Measurements from ENCODE around the gene FCER1G. TPM values are rescaled to one million over a fixed set of nuclear protein-coding genes. Genes with fewer than 3 reads are reported as not detected.

FCER1G gene
- total RNA-seq, 4 donors from 2014 or later, result 20.9 to 194 (median 49.2) TPM

- Histone ChIP-seq H3K4me3 (peak overlapping the region; percentile 1 to 91 (median 78)), H3K36me3 (peaks cover 0 to 15% (median under 1%) of the 10 kb centered on the region in 4 donors), H3K27me3 (no peaks in the 10 kb centered on the region), H3K4me1 (peaks cover 47 to 84% (median 55%) of the 10 kb centered on the region in 4 donors), H3K9me3 (no peaks in the 10 kb centered on the region), H3K27ac (peak overlapping the region; percentile 90 to 98 (median 94))
- WGBS, 2 donors (ENCODE audit: low coverage in 1 of 2), result 55 to 67% methylated on average over 4 to 13 of the region's 13 CpGs
- intact Hi-C loops (cut with DNase I; ENCODE audit: low total_unique reads), result no loop called here
- DNase-seq, result peak; percentile 41
- no peak for TF ChIP-seq POLR2AphosphoS5 (IDR thresholded peaks at IDR 0.05)
- TF ChIP-seq EP300 (IDR thresholded peaks at IDR 0.05; ENCODE audit: low read depth), result no peak
- in situ Hi-C loops (cut with MboI; ENCODE audit: low pct_ligation_motif_present in 1 of 4, low pct_unique_long_range_greater_than_20kb in 1 of 4, low sequenced_read_pairs in 3 of 4), result loop anchor here in 1 of 4 donors (25.0 kb wide), 1 partner anchor 186 kb away; no protein-coding TSS in a partner anchor
These were observed 13.9 kb upstream of the FCER1G start for GRCh38 chr1:161200992-161201835.

GRCh38 chr1:161201836-161202712, 13.0 kb upstream of the FCER1G start, which contains the start of gene NDUFS2:
NDUFS2 (plus strand) TSS chr1:161202367; CDS start chr1:161202386, 19 bp downstream.
- in situ Hi-C loops (cut with MboI; ENCODE audit: low pct_ligation_motif_present in 1 of 4, low pct_unique_long_range_greater_than_20kb in 1 of 4, low sequenced_read_pairs in 3 of 4), result loop anchor here in 1 of 4 donors (25.0 kb wide), 1 partner anchor 185 kb away; no protein-coding TSS in a partner anchor
- DNase-seq, result peak; percentile 99
- intact Hi-C loops (cut with DNase I; ENCODE audit: low total_unique reads), result no loop called here
- TF ChIP-seq EP300 (IDR thresholded peaks at IDR 0.05; ENCODE audit: low read depth), result no peak
- TF ChIP-seq POLR2AphosphoS5 (IDR thresholded peaks at IDR 0.05), result peak; percentile 64 to 86 (median 85)
- peak; percentile 84 for TF ChIP-seq POLR2A (IDR thresholded peaks at IDR 0.05)
- TF ChIP-seq CTCF (IDR thresholded peaks at IDR 0.05), result peak in 2 of 5 experiments; percentile 5 to 16
- peaks cover 40 to 82% (median 55%) of the 10 kb centered on the region in 4 donors for H3K4me1 ChIP-seq
- H3K27ac ChIP-seq, result peak within 1 kb of the TSS; percentile 90 to 98 (median 94)
- no peaks in the 10 kb centered on the region for H3K27me3 ChIP-seq
- H3K9me3 ChIP-seq, result no peaks in the 10 kb centered on the region
- H3K4me3 ChIP-seq, result peak within 1 kb of the TSS; percentile 66 to 91 (median 78)
- WGBS, 2 donors (ENCODE audit: low coverage in 1 of 2), result 0 to 2% methylated on average over 6 to 50 of the region's 53 CpGs
- H3K36me3 ChIP-seq, result peaks cover 0 to 15% (median 5%) of the 10 kb centered on the region in 4 donors

- Histone ChIP-seq H3K36me3 (peaks cover 0 to 46% (median 21%) of the 10 kb centered on the region in 4 donors), H3K27me3 (no peaks in the 10 kb centered on the region), H3K27ac (peak overlapping the region; percentile 74 to 98 (median 78)), H3K4me1 (peaks cover 18 to 62% (median 26%) of the 10 kb centered on the region in 4 donors), H3K4me3 (no peak overlapping the region), H3K9me3 (no peaks in the 10 kb centered on the region)
- in situ Hi-C loops (cut with MboI; ENCODE audit: low pct_ligation_motif_present in 1 of 4, low pct_unique_long_range_greater_than_20kb in 1 of 4, low sequenced_read_pairs in 3 of 4) (loop anchor here in 1 of 4 donors (25.0 kb wide), 1 partner anchor 181 kb away; no protein-coding TSS in a partner anchor), intact Hi-C loops (cut with DNase I; ENCODE audit: low total_unique reads) (loop anchor here (5.0 kb wide), 1 partner anchor 181 kb away; no protein-coding TSS in a partner anchor)
- 77 to 80% methylated on average over 10 to 12 of the region's 12 CpGs for WGBS, 2 donors (ENCODE audit: low coverage in 1 of 2)
- DNase-seq, result no peak
- TF ChIP-seq POLR2AphosphoS5 (IDR thresholded peaks at IDR 0.05) (peak in 1 of 3 donors; percentile 20), EP300 (IDR thresholded peaks at IDR 0.05; ENCODE audit: low read depth) (no peak)
These were observed 8.5 kb upstream of the FCER1G start for GRCh38 chr1:161206411-161207140.

- no peaks in the 10 kb centered on the region for H3K9me3 ChIP-seq
- WGBS, 2 donors (ENCODE audit: low coverage in 1 of 2), result 54 to 64% methylated on average over 5 to 8 of the region's 8 CpGs
- peaks cover 15 to 59% (median 24%) of the 10 kb centered on the region in 4 donors for H3K4me1 ChIP-seq
- TF ChIP-seq EP300 (IDR thresholded peaks at IDR 0.05; ENCODE audit: low read depth) (peak; percentile 95), POLR2AphosphoS5 (IDR thresholded peaks at IDR 0.05) (peak; percentile 65 to 89 (median 75)), POLR2A (IDR thresholded peaks at IDR 0.05) (peak; percentile 28), CTCF (IDR thresholded peaks at IDR 0.05) (no peak)
- in situ Hi-C loops (cut with MboI; ENCODE audit: low pct_ligation_motif_present in 1 of 4, low pct_unique_long_range_greater_than_20kb in 1 of 4, low sequenced_read_pairs in 3 of 4), result loop anchor here in 1 of 4 donors (25.0 kb wide), 1 partner anchor 180 kb away; no protein-coding TSS in a partner anchor
- H3K27me3 ChIP-seq, result no peaks in the 10 kb centered on the region
- intact Hi-C loops (cut with DNase I; ENCODE audit: low total_unique reads), result loop anchor here (5.0 kb wide), 1 partner anchor 180 kb away; no protein-coding TSS in a partner anchor
- peaks cover 0 to 52% (median 24%) of the 10 kb centered on the region in 4 donors for H3K36me3 ChIP-seq
- DNase-seq, result peak; percentile 50
- H3K27ac ChIP-seq, result peak overlapping the region; percentile 74 to 98 (median 78)
- H3K4me3 ChIP-seq, result peak overlapping the region in 1 of 4 donors; percentile 7
These were observed 7.9 kb upstream of the FCER1G start for GRCh38 chr1:161207173-161207572.
